HG02623 (cell line): ENCODE results near the gene TATDN3.
A peak's percentile ranks its signal among the peaks of the same experiment; 100 is the strongest.
"Not testable (repeated sequence)": the region's sequence is repeated elsewhere in the genome, so short reads cannot be mapped to it uniquely, and the experiment has no call there.

Experiments
- ATAC-seq: cut with Tn5 transposase; IDR thresholded peaks from one replicate; pipeline ENCODE4 v1.9.1; 2021; ENCODE audit warnings: moderate library complexity; ENCODE audit not compliant: unreplicated experiment

Gene TATDN3

GRCh38 chr1:212827171-212827776 is 35.6 kb downstream of the TATDN3 start:
- ATAC-seq = no peak

DNA sequence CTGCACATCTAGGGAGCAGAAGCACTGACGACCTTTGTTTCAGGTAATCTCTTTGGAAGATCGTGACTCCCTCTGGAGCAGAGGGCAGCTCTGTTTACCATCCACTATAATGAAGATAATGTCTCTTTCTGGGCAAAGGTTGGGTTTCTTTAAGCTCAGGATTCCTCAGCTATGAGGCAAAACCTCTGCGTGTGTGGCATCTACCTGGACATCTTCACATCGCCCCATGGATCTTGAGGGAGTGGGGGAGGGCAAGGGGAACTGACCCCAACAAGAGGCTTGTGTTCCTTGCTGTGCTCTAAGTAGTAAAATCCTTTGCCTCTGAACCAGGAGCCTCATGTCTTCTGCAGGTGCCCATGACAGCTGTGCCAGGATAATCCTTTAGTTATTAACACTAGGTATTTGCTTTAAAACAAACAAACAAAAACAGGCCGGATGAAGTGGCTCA is 36.2 kb downstream of the TATDN3 start:
- no peak for ATAC-seq

GRCh38 chr1:212828395-212828794 is 36.7 kb downstream of the TATDN3 start:
- no peak for ATAC-seq

DNA sequence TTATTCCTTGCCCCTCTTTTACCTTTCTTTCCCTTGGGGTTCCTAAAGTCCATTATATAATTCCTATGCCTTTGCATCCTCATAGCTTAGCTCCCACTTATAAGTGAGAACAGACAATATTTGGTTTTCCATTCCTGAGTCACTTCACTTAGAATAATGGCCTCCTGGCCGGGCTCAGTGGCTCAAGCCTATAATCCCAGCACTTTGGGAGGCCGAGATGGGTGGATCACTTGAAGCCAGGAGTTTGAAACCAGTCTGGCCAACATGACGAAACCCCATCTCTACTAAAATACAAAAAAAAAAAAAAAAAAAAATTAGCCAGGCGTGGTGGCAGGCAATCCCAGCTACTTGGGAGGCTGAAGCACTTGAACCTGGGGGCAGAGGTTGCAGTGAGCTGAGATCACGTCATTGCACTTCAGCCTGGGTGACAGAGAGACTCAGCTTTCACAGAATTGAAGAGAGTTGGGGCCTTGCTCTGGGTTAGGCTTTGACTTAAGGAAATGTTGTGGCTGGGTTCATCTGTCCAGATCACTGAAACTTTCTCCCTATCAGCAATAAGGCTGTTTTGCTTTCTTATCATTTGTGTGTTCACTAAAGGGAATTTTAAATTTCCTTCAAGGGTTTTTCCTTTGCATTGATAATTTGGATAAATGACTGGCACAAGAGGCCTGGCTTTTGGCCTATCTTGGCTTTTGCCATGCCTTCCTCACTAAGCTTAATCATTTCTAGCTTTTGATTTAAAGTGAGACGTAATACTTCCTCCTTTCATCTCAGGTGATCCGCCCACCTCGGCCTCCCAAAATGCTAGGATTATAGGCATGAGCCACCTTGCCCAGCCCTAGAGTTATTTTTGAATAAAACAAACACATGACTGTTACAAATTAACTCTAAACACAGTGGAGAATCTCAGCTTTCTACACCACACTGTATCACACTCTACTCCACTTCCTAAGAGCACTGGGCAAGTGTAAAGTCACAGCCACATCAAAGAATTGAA is 41.8 kb downstream of the TATDN3 start:
- ATAC-seq = peak; percentile 69

DNA sequence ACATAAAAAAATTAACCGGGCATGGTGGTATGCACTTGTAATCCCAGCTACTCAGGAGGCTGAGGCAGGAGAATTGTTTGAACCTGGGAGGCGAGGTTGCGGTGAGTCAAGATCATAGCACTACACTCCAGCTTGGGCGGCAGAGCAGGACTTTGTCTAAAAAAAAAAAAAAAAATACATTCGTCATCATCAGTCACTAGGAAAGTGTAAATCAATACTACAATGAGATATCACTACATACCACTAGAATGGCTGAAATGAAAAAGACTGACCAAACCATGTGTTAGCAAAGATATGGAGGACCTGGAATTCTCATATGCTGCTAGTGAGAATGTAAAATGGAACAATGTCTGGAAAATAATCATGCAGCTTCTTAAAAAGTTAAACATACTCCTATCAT is 46.5 kb downstream of the TATDN3 start:
- no peak for ATAC-seq

DNA sequence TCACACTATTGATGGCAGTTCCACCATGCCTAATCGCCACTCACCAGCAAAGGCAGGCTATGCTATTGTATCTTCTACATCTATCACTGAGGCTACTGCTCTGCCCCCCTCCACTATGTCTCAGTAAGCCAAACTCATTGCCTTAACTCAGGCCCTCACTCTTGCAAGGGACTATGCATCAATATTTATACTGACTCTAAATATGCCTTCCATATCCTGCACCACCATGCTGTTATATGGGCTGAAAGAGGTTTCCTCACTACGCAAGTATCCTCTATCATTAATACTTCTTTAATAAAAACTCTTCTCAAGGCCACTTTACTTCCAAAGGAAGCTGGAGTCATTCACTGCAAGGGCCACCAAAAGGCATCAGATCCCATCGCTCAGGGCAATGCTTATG is 52.8 kb downstream of the TATDN3 start:
- not testable (repeated sequence) for ATAC-seq

GRCh38 chr1:212847549-212847948 is 55.9 kb downstream of the TATDN3 start, which contains the start of gene SPATA45:
SPATA45 (minus strand) TSS chr1:212847649; CDS start chr1:212836149, 11,500 bp downstream.
- no peak for ATAC-seq

DNA sequence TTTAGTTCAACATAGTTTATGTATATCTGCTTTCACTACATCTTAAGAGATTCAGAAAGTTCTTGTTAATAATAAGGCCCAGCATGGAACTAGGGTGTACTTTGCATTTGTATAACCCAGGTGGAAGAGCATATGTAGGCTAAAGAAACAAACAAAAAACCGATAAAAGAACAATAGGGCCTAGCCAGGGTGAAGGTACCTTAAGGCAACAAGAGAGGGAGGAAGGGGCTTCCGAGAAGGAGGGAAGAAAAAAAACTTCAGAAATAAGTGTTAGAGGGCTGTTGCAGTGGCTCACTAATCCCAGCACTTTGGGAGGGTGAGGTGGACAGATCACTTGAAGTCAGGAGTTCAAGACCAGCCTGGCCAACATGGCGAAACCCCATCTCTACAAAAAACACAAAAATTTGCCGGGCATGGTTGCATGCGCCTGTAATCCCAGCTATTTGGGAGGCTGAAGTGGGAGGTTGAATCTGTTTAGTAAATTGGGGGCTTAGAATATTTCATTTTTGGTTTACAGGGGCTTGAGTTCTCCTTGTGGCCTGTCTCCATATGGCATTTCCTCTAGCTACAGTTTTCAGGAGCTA is 60.5 kb downstream of the TATDN3 start:
- ATAC-seq = no peak

DNA sequence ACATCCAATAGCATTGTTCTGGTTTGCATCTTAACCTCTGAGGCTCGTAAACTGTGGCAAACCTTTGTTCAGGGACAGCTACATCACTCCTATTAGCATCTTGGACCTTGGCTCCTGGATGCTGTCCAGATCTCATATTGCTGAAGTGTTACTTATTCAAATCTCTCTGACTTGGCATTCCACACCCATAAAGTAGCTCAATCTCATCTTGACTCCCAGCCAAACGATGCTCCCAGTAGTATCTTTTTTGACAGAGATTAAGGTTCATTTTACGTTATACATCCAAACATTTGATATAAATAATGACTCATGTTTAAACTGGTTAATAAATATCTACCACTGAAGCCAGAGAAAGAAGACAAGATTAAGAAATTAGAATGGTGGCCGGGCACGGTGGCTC is 62.0 kb downstream of the TATDN3 start:
- no peak for ATAC-seq

DNA sequence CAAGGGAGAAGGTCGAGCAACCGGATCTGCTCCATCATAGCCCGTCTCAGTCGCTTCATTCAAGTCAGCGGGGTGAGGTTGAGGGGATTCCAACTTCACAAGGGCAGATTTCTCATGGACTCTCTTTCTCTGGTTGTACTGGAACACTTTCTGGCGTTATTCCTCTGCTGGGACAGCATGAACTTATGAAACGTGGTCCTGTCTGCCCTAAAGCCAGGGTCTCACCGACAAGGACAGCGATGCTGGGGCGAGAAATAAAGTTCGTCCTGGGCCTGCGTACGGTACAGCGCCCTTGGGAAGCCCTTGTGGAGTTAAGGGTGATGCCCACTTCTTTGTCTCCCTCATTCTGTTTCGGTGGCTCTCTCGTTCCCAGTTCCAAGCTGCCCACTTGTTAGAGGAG is 65.1 kb downstream of the TATDN3 start:
- no peak for ATAC-seq

GRCh38 chr1:212857992-212858460 is 66.3 kb downstream of the TATDN3 start, which contains the start of gene FLVCR1:
FLVCR1 (plus strand) TSS chr1:212858275; CDS start chr1:212858453, 178 bp downstream.
- peak; percentile 97 for ATAC-seq

GRCh38 chr1:212858461-212859265 is 67.0 kb downstream of the TATDN3 start:
- ATAC-seq = peak; percentile 18

GRCh38 chr1:212860713-212861581 is 69.3 kb downstream of the TATDN3 start:
- ATAC-seq = no peak

- no peak for ATAC-seq
Observed at GRCh38 chr1:212862111-212862690, 70.5 kb downstream of the TATDN3 start.

DNA sequence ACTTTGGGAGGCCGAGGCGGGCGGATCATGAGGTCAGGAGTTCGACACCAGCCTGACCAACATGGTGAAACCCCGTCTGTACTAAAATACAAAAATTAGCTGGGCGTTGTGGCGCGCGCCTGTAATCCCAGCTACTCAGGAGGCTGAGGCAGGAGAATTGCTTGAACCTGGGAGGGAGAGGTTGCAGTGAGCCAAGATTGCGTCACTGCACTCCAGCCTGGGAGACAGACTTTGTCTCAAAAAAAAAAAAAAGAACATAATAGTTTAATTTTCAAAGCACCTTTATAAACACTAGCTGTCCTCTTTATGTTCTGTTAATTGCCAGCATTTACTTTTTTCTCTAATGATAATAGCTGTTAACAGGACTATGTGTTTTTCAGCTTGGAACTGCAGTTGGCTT is 71.7 kb downstream of the TATDN3 start:
- ATAC-seq = not testable (repeated sequence)

DNA sequence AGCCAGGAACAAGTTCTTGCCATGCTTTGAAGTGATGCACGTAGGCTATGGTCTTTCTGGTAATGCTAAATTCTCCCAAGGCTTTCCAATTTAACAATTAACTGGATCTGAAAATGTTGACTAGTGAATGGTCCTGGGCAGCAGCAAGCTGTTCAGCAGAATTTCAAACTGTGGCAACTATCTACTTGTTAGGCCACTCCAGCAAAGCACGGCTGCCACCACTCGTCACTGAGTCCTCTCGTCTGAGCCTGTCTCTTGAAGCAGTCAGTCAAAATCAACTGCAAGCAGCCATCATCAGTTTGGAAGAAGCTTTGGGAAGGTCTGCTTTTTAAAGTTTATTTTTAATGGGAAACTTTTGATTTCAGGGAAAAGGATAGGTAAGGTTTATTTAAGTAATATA is 72.5 kb downstream of the TATDN3 start:
- no peak for ATAC-seq
